BLaER1 treated with 17β-estradiol and CSF1 and Interleukin-3, amounts not matched to agents 10 nM and 100 nM (cell line): ENCODE data around the gene ZNF136.

ENCODE experiments used
- H3K27ac ChIP-seq, 11 experiments: shearing (Covaris generic); formaldehyde crosslinking; 2 replicates each; pipeline ENCODE4 v1.8.1; 2022
- H3K27me3 ChIP-seq, 11 experiments: shearing (Covaris generic); formaldehyde crosslinking; 2 replicates each; pipeline ENCODE4 v1.8.1; 2022
- H3K36me3 ChIP-seq, 11 experiments: shearing (Covaris generic); formaldehyde crosslinking; 2 replicates each; pipeline ENCODE4 v1.8.1; 2022
- H3K4me1 ChIP-seq, 10 experiments: shearing (Covaris generic); formaldehyde crosslinking; 2 replicates each; pipeline ENCODE4 v1.8.1; 2022
- H3K4me2 ChIP-seq, 11 experiments: shearing (Covaris generic); formaldehyde crosslinking; 2 replicates each; pipeline ENCODE4 v1.8.1; 2022
- H3K4me3 ChIP-seq, 10 experiments: shearing (Covaris generic); formaldehyde crosslinking; 2 replicates each; pipeline ENCODE4 v1.8.1; 2022
- H3K9ac ChIP-seq, 11 experiments: shearing (Covaris generic); formaldehyde crosslinking; 2 replicates each; pipeline ENCODE4 v1.8.1; 2022
- H3K9me3 ChIP-seq, 11 experiments: shearing (Covaris generic); formaldehyde crosslinking; replicated peaks in 1 of 11; 2 replicates each; pipeline ENCODE4 v1.8.1; 2022
- H4K20me1 ChIP-seq, 11 experiments: shearing (Covaris generic); formaldehyde crosslinking; 2 replicates each; pipeline ENCODE4 v1.8.1; 2022
- Cebpa-rat ChIP-seq, 11 experiments: shearing (Covaris generic); IDR thresholded peaks; 2 replicates each; pipeline ENCODE4 v1.8.1; 2022

Gene ZNF136

GRCh38 chr19:12202250-12202649 lies 39.4 kb downstream of the ZNF136 start:
- H3K27ac ChIP-seq: no peak overlapping the region
- peaks cover 98 to 100% (median 100%) of the 10 kb centered on the region in 11 experiments for H3K9me3 ChIP-seq
- no peak overlapping the region for H3K4me3 ChIP-seq
- no peak for TF ChIP-seq Cebpa-rat (IDR thresholded peaks at IDR 0.05)
- peaks cover 65 to 98% (median 78%) of the 10 kb centered on the region in 11 experiments for H3K36me3 ChIP-seq
- H3K9ac ChIP-seq: no peak overlapping the region
- no peak overlapping the region for H3K4me2 ChIP-seq
- H3K4me1 ChIP-seq: 0 out of 20 replicates have a peak, but pooled peaks cover 0 to 4% (median 0%) of the 10 kb centered on the region in 10 experiments
- no peaks in the 10 kb centered on the region for H4K20me1 ChIP-seq
- H3K27me3 ChIP-seq: no peaks in the 10 kb centered on the region

GRCh38 chr19:12205296-12205695 lies 42.4 kb downstream of the ZNF136 start:
- no peak for TF ChIP-seq Cebpa-rat (IDR thresholded peaks at IDR 0.05)
- Histone ChIP-seq H3K4me2 (no peak overlapping the region), H3K9ac (no peak overlapping the region), H3K27me3 (no peaks in the 10 kb centered on the region), H3K4me1 (no peaks in the 10 kb centered on the region), H3K27ac (no peak overlapping the region), H3K4me3 (no peak overlapping the region), H3K36me3 (peaks cover 79 to 98% (median 86%) of the 10 kb centered on the region in 11 experiments), H4K20me1 (no peaks in the 10 kb centered on the region), H3K9me3 (peaks cover 98 to 100% (median 100%) of the 10 kb centered on the region in 11 experiments)

DNA sequence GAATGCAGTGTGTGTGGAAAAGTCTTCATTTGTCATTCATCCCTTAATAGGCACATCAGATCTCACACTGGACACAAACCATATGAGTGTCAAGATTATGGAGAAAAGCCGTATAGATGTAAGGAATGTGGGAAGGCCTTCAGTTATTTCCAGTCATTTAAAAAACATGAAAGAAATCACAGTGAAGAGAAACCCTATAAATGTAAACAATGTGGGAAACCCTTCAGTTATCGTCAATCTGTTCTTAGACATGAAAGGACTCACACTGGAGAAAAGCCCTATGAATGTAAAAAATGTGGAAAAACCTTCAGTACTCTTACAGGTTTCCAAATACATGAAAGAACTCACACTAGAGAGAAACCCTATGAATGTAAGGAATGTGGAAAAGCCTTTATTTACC lies 45.3 kb downstream of the ZNF136 start:
- Histone ChIP-seq H3K27me3 (no peaks in the 10 kb centered on the region), H3K27ac (no peak overlapping the region), H3K4me3 (peak overlapping the region in 5 of 10 experiments; percentile 5 to 31 (median 25); a peak in 2 of 20 replicates), H3K9me3 (peaks cover 100% of the 10 kb centered on the region in 11 experiments), H3K9ac (no peak overlapping the region), H3K4me2 (no peak overlapping the region), H4K20me1 (no peaks in the 10 kb centered on the region), H3K36me3 (peaks cover 79 to 99% (median 93%) of the 10 kb centered on the region in 11 experiments), H3K4me1 (no peaks in the 10 kb centered on the region)
- no peak for TF ChIP-seq Cebpa-rat (IDR thresholded peaks at IDR 0.05)

DNA sequence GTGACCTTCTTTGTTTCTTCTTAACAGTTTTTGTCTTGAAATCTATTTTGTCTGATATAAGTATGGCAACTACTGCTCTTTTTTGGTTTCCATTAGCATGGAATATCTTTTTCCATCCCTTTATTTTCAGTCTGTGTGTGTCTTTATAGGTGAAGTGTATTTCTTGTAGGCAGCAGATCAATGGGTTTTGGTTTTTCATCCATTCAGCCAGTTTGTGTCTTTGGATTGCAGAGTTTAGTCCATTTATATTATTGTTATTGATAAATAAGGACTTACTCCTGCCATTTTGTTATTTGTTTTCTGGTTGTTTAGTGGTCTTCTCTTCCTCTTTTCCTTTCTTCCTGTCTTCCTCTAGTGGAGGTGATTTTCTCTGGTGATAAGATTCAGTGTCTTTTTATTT lies 54.4 kb downstream of the ZNF136 start:
- H3K4me1 ChIP-seq: no peaks in the 10 kb centered on the region
- peak overlapping the region in 2 of 10 experiments; percentile 12 to 34; a peak in 1 of 20 replicates for H3K4me3 ChIP-seq
- H4K20me1 ChIP-seq: no peaks in the 10 kb centered on the region
- TF ChIP-seq Cebpa-rat (IDR thresholded peaks at IDR 0.05): no peak
- H3K9ac ChIP-seq: no peak overlapping the region
- no peaks in the 10 kb centered on the region for H3K27me3 ChIP-seq
- peaks cover 61 to 97% (median 90%) of the 10 kb centered on the region in 11 experiments for H3K36me3 ChIP-seq
- no peak overlapping the region for H3K4me2 ChIP-seq
- peaks cover 98 to 100% (median 100%) of the 10 kb centered on the region in 11 experiments for H3K9me3 ChIP-seq
- no peak overlapping the region for H3K27ac ChIP-seq

- peaks cover 58 to 95% (median 74%) of the 10 kb centered on the region in 11 experiments for H3K36me3 ChIP-seq
- H3K27ac ChIP-seq: no peak overlapping the region
- TF ChIP-seq Cebpa-rat (IDR thresholded peaks at IDR 0.05): no peak
Observed at GRCh38 chr19:12222980-12223630, 60.2 kb downstream of the ZNF136 start.

DNA sequence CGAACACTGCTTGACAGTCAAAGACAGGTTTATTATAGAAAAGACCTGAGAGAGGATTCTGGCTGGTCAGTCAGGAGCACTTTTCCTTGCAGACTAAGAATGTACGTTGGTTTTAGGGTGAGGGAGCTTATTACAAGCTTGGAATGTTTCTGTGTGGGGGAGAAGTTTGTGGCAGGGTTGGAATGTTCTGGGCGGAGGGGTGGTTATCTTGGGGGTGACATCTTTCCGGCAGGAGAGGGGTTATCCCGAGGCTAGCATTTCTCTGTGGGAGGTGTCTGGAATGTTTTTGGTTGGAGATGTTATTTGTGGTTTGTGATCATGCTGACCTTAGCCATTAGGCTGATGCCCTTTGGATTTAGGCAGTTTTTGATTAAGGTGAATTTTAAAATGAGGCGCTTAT lies 61.8 kb downstream of the ZNF136 start:
- no peak for TF ChIP-seq Cebpa-rat (IDR thresholded peaks at IDR 0.05)
- no peak overlapping the region for H3K27ac ChIP-seq
- no peak overlapping the region for H3K9ac ChIP-seq
- no peaks in the 10 kb centered on the region for H3K4me1 ChIP-seq
- H3K4me2 ChIP-seq: no peak overlapping the region
- H3K36me3 ChIP-seq: peaks cover 50 to 92% (median 70%) of the 10 kb centered on the region in 11 experiments
- H3K9me3 ChIP-seq: peaks cover 79 to 100% (median 96%) of the 10 kb centered on the region in 11 experiments
- no peak overlapping the region for H3K4me3 ChIP-seq
- H4K20me1 ChIP-seq: no peaks in the 10 kb centered on the region
- no peaks in the 10 kb centered on the region for H3K27me3 ChIP-seq

More at GRCh38 chr19:12222980-12223630, 60.2 kb downstream of the ZNF136 start:
- Histone ChIP-seq H3K27me3 (no peaks in the 10 kb centered on the region), H3K4me3 (no peak overlapping the region), H3K9me3 (peaks cover 87 to 100% (median 97%) of the 10 kb centered on the region in 11 experiments), H3K4me1 (no peaks in the 10 kb centered on the region), H4K20me1 (no peaks in the 10 kb centered on the region), H3K9ac (no peak overlapping the region), H3K4me2 (no peak overlapping the region)

- Histone ChIP-seq H3K36me3 (peaks cover 49 to 89% (median 63%) of the 10 kb centered on the region in 11 experiments), H3K9ac (no peak overlapping the region), H3K4me3 (no peak overlapping the region; a peak in 1 of 20 replicates), H3K4me1 (peaks cover 0 to 9% (median 5%) of the 10 kb centered on the region in 10 experiments; a peak in 9 of 20 replicates), H3K27me3 (no peaks in the 10 kb centered on the region), H3K27ac (no peak overlapping the region), H4K20me1 (no peaks in the 10 kb centered on the region), H3K9me3 (peaks cover 64 to 97% (median 87%) of the 10 kb centered on the region in 11 experiments), H3K4me2 (no peak overlapping the region)
- no peak for TF ChIP-seq Cebpa-rat (IDR thresholded peaks at IDR 0.05)
Observed at GRCh38 chr19:12229990-12230389, 67.1 kb downstream of the ZNF136 start.

- H3K27me3 ChIP-seq: no peaks in the 10 kb centered on the region
- no peaks in the 10 kb centered on the region for H4K20me1 ChIP-seq
- no peak overlapping the region for H3K27ac ChIP-seq
- H3K9ac ChIP-seq: no peak overlapping the region
- peaks cover 66 to 97% (median 87%) of the 10 kb centered on the region in 11 experiments for H3K9me3 ChIP-seq
- peaks cover 0 to 9% (median 5%) of the 10 kb centered on the region in 10 experiments; a peak in 9 of 20 replicates for H3K4me1 ChIP-seq
- TF ChIP-seq Cebpa-rat (IDR thresholded peaks at IDR 0.05): no peak
- no peak overlapping the region for H3K4me3 ChIP-seq
- peaks cover 46 to 89% (median 64%) of the 10 kb centered on the region in 11 experiments for H3K36me3 ChIP-seq
- no peak overlapping the region for H3K4me2 ChIP-seq
Observed at GRCh38 chr19:12230751-12231733, 68.1 kb downstream of the ZNF136 start.

DNA sequence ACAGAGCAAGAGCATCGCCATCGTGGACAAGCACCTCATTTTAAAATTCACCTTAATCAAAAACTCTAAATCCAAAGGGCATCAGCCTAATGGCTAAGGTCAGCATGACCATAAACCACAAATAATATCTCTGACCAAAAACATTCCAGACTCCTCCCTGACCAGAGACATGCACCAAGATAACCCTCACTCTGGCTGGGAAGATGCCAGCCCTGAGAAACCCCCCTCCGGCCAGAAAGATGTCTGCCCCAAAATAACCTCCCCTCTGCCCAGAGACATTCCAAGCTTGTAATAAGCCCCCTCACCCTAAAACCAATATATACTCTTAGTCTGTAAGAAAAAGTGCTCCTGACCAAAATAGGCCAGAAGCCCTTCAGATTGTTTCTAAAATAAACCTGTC lies 70.1 kb downstream of the ZNF136 start:
- peaks cover 0 to 9% (median 5%) of the 10 kb centered on the region in 10 experiments; a peak in 9 of 20 replicates for H3K4me1 ChIP-seq
- H3K27me3 ChIP-seq: no peaks in the 10 kb centered on the region
- H3K9ac ChIP-seq: no peak overlapping the region
- no peaks in the 10 kb centered on the region for H4K20me1 ChIP-seq
- H3K27ac ChIP-seq: no peak overlapping the region
- peaks cover 72 to 95% (median 88%) of the 10 kb centered on the region in 11 experiments for H3K9me3 ChIP-seq
- no peak for TF ChIP-seq Cebpa-rat (IDR thresholded peaks at IDR 0.05)
- H3K4me2 ChIP-seq: peak overlapping the region in 6 of 11 experiments; percentile 26 to 47 (median 40); a peak in 8 of 22 replicates
- H3K36me3 ChIP-seq: peaks cover 52 to 88% (median 71%) of the 10 kb centered on the region in 11 experiments
- no peak overlapping the region for H3K4me3 ChIP-seq
